Measurements from ENCODE around the gene FNBP1.

- TF ChIP-seq CTCF (IDR thresholded peaks at IDR 0.05) (no peak), SIN3A (IDR thresholded peaks at IDR 0.05; ENCODE audit: borderline replicate concordance, insufficient read depth, low read depth, low read length) (no peak), POLR2AphosphoS5 (IDR thresholded peaks at IDR 0.05; ENCODE audit: low read depth, low read length) (no peak)
- TF ChIP-seq, protein P1, sequence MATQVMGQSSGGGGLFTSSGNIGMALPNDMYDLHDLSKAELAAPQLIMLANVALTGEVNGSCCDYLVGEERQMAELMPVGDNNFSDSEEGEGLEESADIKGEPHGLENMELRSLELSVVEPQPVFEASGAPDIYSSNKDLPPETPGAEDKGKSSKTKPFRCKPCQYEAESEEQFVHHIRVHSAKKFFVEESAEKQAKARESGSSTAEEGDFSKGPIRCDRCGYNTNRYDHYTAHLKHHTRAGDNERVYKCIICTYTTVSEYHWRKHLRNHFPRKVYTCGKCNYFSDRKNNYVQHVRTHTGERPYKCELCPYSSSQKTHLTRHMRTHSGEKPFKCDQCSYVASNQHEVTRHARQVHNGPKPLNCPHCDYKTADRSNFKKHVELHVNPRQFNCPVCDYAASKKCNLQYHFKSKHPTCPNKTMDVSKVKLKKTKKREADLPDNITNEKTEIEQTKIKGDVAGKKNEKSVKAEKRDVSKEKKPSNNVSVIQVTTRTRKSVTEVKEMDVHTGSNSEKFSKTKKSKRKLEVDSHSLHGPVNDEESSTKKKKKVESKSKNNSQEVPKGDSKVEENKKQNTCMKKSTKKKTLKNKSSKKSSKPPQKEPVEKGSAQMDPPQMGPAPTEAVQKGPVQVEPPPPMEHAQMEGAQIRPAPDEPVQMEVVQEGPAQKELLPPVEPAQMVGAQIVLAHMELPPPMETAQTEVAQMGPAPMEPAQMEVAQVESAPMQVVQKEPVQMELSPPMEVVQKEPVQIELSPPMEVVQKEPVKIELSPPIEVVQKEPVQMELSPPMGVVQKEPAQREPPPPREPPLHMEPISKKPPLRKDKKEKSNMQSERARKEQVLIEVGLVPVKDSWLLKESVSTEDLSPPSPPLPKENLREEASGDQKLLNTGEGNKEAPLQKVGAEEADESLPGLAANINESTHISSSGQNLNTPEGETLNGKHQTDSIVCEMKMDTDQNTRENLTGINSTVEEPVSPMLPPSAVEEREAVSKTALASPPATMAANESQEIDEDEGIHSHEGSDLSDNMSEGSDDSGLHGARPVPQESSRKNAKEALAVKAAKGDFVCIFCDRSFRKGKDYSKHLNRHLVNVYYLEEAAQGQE (IDR thresholded peaks at IDR 0.05; ENCODE audit: insufficient read depth in 1 of 2, low read depth in 2 of 2, low read length in 1 of 2) = no peak
These were observed 25.9 kb downstream of the FNBP1 start for GRCh38 chr9:130017076-130017475.
